ENCODE measurements around the gene TSHZ1.

TSHZ1 gene

DNA sequence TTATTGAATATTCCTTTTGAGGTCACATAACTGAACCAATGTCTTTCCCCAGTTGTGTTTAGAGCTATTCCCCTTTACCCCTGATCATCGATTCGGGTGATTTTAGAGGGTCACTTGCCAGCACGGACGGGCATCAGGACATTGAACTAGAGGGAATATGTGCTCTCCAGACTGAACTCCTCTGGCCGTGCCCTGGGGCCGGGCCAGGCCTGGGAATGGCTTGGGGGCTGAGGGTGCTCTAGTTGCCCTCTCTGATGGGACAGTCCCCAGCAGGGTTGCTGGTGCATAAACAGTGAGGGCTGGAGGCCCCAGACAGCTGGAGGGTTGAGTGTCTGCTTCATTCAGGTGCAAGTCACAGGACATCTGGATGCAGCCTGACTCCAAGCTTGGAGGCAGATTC is 126.2 kb downstream of the TSHZ1 start:
- TF ChIP-seq TEAD4 (IDR thresholded peaks at IDR 0.05) (no peak), EP300 (IDR thresholded peaks at IDR 0.05; ENCODE audit: borderline replicate concordance) (no peak), FOXM1 (IDR thresholded peaks at IDR 0.05; ENCODE audit: borderline replicate concordance, low read depth) (no peak), RAD21 (IDR thresholded peaks at IDR 0.05; ENCODE audit: low read depth) (no peak), TAF1 (IDR thresholded peaks at IDR 0.05; ENCODE audit: low read depth) (no peak), ZBTB7A (IDR thresholded peaks at IDR 0.05; ENCODE audit: low read depth) (no peak), EGR1 (IDR thresholded peaks at IDR 0.05) (no peak), NFIC (IDR thresholded peaks at IDR 0.05) (no peak), CREB1 (IDR thresholded peaks at IDR 0.05; ENCODE audit: low read depth) (no peak), YY1 (IDR thresholded peaks at IDR 0.05; ENCODE audit: low read depth) (no peak), CEBPB (IDR thresholded peaks at IDR 0.05) (no peak), TCF12 (IDR thresholded peaks at IDR 0.05; ENCODE audit: low read depth) (no peak)
- TF ChIP-seq, protein P1, sequence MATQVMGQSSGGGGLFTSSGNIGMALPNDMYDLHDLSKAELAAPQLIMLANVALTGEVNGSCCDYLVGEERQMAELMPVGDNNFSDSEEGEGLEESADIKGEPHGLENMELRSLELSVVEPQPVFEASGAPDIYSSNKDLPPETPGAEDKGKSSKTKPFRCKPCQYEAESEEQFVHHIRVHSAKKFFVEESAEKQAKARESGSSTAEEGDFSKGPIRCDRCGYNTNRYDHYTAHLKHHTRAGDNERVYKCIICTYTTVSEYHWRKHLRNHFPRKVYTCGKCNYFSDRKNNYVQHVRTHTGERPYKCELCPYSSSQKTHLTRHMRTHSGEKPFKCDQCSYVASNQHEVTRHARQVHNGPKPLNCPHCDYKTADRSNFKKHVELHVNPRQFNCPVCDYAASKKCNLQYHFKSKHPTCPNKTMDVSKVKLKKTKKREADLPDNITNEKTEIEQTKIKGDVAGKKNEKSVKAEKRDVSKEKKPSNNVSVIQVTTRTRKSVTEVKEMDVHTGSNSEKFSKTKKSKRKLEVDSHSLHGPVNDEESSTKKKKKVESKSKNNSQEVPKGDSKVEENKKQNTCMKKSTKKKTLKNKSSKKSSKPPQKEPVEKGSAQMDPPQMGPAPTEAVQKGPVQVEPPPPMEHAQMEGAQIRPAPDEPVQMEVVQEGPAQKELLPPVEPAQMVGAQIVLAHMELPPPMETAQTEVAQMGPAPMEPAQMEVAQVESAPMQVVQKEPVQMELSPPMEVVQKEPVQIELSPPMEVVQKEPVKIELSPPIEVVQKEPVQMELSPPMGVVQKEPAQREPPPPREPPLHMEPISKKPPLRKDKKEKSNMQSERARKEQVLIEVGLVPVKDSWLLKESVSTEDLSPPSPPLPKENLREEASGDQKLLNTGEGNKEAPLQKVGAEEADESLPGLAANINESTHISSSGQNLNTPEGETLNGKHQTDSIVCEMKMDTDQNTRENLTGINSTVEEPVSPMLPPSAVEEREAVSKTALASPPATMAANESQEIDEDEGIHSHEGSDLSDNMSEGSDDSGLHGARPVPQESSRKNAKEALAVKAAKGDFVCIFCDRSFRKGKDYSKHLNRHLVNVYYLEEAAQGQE (IDR thresholded peaks at IDR 0.05; ENCODE audit: low read depth): no peak
- TF ChIP-seq, protein P2, sequence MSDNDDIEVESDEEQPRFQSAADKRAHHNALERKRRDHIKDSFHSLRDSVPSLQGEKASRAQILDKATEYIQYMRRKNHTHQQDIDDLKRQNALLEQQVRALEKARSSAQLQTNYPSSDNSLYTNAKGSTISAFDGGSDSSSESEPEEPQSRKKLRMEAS (IDR thresholded peaks at IDR 0.05): no peak
- TF ChIP-seq, protein P3, sequence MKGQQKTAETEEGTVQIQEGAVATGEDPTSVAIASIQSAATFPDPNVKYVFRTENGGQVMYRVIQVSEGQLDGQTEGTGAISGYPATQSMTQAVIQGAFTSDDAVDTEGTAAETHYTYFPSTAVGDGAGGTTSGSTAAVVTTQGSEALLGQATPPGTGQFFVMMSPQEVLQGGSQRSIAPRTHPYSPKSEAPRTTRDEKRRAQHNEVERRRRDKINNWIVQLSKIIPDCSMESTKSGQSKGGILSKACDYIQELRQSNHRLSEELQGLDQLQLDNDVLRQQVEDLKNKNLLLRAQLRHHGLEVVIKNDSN (IDR thresholded peaks at IDR 0.05): no peak

DNA sequence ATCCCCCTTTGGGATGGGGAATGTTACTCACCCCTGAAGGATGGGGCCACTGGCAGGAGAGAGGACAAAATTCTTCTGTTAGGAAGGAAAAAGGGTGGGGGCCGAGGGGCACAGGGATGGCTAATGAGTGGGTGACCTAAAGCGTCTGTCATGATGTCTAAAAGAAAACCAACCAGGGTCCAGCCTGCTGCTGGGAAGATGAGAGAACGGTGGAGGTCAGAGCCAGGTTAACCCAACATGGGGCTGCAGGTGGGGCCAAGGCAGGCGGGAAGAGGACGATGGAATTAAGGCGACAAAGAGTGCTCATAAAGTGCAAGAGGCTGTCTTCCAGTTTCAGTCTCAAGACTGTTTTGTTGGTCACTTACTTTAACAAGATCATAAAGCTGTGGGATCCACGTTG is 126.8 kb downstream of the TSHZ1 start:
- no peak for TF ChIP-seq TEAD4 (IDR thresholded peaks at IDR 0.05)
- no peak for TF ChIP-seq CEBPB (IDR thresholded peaks at IDR 0.05)
- no peak for TF ChIP-seq TAF1 (IDR thresholded peaks at IDR 0.05; ENCODE audit: low read depth)
- TF ChIP-seq YY1 (IDR thresholded peaks at IDR 0.05; ENCODE audit: low read depth): no peak

DNA sequence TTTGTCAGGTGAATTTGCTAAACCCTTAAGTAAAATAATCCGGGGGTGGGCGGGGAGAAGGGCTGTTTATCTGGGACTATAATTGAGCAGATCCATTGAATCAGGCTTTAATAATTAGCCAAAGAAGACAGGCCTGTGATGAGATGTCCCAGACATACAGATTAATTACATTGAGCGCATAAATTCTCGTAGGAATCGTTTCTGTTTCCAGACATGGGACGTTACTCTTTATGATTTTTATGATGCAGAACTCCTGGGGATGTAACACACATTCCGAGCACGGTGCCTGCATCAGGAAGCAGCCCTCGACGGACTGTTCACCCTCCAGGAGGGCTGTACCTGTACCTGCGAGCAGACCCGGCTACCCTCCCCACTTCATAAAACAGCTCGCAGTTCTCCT is 128.0 kb downstream of the TSHZ1 start:
- TF ChIP-seq, protein P3 (IDR thresholded peaks at IDR 0.05): no peak
- TF ChIP-seq, protein P2 (IDR thresholded peaks at IDR 0.05): no peak
- TF ChIP-seq TAF1 (IDR thresholded peaks at IDR 0.05; ENCODE audit: low read depth) (no peak), TEAD4 (IDR thresholded peaks at IDR 0.05) (no peak), FOXM1 (IDR thresholded peaks at IDR 0.05; ENCODE audit: borderline replicate concordance, low read depth) (no peak), CREB1 (IDR thresholded peaks at IDR 0.05; ENCODE audit: low read depth) (no peak), CEBPB (IDR thresholded peaks at IDR 0.05) (no peak), ZBTB7A (IDR thresholded peaks at IDR 0.05; ENCODE audit: low read depth) (no peak), NFIC (IDR thresholded peaks at IDR 0.05) (no peak), EGR1 (IDR thresholded peaks at IDR 0.05) (no peak), YY1 (IDR thresholded peaks at IDR 0.05; ENCODE audit: low read depth) (no peak)
- TF ChIP-seq, protein P1 (IDR thresholded peaks at IDR 0.05; ENCODE audit: low read depth): no peak
